ENCODE data around the gene UNC119B.
"Not testable (repeated sequence)": the region's sequence is repeated elsewhere in the genome, so short reads cannot be mapped to it uniquely, and the experiment has no call there.

The UNC119B gene

GRCh38 chr12:120711411-120711810 lies 1.2 kb downstream of the UNC119B start:
- H3K4me3 ChIP-seq (ENCODE audit: low read depth, low read length), result peak overlapping the region; percentile 92
- no peak for DNase-seq (ENCODE audit: low read depth)

GRCh38 chr12:120712610-120713009 lies 2.4 kb downstream of the UNC119B start:
- H3K4me3 ChIP-seq (ENCODE audit: low read depth, low read length), result no peak overlapping the region
- no peak for DNase-seq (ENCODE audit: low read depth)

- peak; percentile 35 for DNase-seq (ENCODE audit: low read depth)
- H3K4me3 ChIP-seq (ENCODE audit: low read depth, low read length), result no peak overlapping the region
Measured at GRCh38 chr12:120713861-120714482, 3.7 kb downstream of the UNC119B start.

- H3K4me3 ChIP-seq (ENCODE audit: low read depth, low read length), result no peak overlapping the region
- DNase-seq (ENCODE audit: low read depth), result no peak
Measured at GRCh38 chr12:120718055-120718454, 7.8 kb downstream of the UNC119B start.

DNA sequence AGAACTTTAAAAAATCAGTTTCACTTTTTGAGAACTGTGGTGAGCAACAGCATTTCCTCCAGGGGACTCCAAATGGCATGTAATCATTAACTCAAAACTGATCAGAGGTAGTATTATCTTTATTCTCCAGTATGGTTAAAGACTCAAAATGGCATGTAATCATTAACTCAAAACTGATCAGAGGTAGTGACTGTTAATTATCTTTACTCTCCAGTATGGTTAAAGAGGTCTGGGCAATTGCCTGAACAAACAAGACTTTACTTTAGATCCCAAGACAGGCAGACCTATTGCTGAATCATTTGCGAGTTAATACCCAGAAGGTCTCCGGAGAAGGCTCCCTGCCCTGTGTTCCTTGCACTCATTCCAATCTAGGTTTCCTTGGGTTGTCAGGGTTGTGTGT lies 8.8 kb downstream of the UNC119B start:
- no peak overlapping the region for H3K4me3 ChIP-seq (ENCODE audit: low read depth, low read length)
- DNase-seq (ENCODE audit: low read depth), result no peak

- no peak overlapping the region for H3K4me3 ChIP-seq (ENCODE audit: low read depth, low read length)
- DNase-seq (ENCODE audit: low read depth), result no peak
Measured at GRCh38 chr12:120719496-120720233, 9.4 kb downstream of the UNC119B start.

- no peak overlapping the region for H3K4me3 ChIP-seq (ENCODE audit: low read depth, low read length)
- DNase-seq (ENCODE audit: low read depth), result peak; percentile 30
Measured at GRCh38 chr12:120720234-120720986, 10.2 kb downstream of the UNC119B start.

DNA sequence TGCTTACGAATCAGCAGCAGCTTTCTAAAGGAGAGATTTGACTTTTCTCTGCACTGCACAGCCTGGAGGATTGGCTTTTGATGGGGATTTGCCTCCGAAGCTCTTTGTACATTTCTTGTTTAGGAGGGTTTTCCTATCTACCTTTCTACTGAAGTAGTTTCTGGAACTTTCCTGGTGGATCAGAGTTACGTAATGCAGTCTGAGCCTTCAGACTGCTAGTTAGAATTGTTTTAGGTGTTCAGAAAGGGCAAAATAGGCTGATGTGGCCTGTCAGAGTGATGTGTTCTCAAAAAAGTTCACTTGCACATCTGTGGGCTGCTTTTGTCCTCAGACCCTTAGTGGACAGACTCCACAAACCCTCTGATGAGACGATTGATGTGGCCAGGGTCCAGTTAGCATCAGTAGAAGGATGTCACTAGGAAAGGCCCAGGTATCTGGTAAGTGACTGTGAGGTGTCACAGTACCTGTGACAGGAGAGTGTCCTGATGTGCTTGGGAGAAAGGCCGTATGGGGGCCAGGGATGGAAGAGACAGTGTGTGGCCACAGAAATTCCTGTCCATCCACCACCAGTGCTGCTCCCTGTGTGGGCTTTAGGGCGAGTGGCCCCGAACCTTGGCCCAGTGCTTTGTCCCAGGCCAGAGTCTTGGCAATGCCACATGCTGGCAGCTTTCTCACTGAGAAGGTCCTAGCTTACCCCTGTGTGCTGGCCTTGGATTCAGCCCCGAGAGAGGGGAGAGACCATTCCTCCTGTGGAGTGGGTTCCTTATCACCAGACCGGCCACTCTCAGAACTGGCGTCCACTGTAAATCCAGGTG lies 10.9 kb downstream of the UNC119B start:
- no peak for DNase-seq (ENCODE audit: low read depth)
- no peak overlapping the region for H3K4me3 ChIP-seq (ENCODE audit: low read depth, low read length)

DNA sequence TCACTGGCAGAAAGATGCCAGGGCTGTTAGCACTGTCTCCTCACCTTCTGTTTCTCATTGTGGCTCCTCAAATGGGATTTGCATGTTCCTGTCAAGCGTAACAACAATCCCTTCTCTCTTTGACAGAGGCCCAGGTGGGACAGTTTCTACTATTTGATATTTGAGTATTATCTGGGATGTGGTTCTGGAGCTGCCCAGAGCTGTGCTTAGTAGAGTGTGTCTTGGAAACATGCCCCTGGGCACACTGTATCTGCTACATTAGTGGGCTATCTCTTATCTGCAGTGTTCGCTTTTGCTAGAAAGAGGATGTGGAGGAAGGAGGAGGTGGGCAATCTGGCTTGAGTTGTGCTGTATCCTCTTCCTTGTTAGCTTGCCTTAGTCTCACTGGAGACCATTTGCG lies 11.6 kb downstream of the UNC119B start:
- H3K4me3 ChIP-seq (ENCODE audit: low read depth, low read length), result no peak overlapping the region
- DNase-seq (ENCODE audit: low read depth), result no peak

DNA sequence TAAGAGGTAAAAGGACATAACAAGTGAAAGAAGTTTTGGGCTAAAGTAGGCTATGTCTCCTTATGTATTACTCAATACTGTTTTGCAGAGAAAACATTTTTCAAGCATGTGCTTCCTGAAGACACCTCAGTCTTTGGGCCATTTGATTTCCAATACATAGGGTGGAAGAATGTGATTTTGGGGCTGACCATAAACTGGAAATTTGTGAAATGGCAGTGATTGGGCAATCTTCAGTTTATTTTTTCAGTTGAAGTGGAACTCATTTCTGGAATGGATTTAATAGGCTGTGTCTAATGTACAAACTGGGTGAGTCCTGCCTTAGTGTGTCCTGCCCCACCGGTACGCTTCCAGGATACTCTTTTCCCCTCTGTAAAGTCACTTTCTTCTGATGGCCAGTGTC lies 12.5 kb downstream of the UNC119B start:
- DNase-seq (ENCODE audit: low read depth), result no peak
- H3K4me3 ChIP-seq (ENCODE audit: low read depth, low read length), result no peak overlapping the region

DNA sequence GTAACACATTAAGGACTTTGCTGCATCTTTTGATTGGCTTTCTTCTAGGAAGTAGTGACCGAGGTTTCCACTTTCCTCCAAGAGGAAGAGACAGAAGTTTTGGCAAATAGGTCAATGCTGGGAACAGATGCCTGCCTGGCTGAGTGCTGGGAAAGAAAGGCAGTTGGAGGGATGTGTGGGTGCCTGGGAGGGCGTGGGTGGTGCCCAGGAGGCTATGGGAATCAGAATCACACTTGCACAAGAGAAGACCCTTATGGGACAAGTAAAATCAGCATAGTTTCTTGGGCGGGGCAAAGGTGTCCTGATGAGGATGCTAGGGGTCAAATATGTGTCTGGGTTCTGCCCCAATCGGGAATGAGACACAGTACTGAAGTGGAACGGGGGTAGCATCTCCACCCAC lies 14.5 kb downstream of the UNC119B start:
- no peak overlapping the region for H3K4me3 ChIP-seq (ENCODE audit: low read depth, low read length)
- DNase-seq (ENCODE audit: low read depth), result no peak

DNA sequence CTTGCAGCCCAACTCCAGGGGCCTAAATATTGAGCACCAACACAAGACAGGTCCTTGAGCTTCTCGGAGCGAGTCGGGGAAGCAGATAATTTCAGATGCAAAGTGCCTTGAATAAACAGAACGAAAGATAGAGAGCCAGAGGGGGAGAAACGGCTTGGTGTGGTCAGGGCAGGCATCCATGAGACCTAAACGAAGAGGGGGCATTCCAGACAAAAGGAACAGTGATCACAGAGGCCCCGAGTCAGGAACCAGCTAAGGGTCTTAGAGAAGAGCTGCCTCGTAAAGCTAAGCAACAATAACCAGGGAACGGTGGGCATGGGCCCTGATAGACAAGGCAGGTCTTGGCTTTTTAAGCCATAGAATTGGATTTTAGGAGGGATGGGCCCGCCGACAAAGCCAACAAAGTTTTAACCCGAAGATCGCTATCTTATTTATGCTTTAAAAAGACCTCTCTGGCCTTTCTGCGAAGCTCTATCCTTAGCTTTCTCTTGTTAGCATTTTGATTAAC lies 14.9 kb downstream of the UNC119B start:
- peak overlapping the region; percentile 69 for H3K4me3 ChIP-seq (ENCODE audit: low read depth, low read length)
- no peak for DNase-seq (ENCODE audit: low read depth)

DNA sequence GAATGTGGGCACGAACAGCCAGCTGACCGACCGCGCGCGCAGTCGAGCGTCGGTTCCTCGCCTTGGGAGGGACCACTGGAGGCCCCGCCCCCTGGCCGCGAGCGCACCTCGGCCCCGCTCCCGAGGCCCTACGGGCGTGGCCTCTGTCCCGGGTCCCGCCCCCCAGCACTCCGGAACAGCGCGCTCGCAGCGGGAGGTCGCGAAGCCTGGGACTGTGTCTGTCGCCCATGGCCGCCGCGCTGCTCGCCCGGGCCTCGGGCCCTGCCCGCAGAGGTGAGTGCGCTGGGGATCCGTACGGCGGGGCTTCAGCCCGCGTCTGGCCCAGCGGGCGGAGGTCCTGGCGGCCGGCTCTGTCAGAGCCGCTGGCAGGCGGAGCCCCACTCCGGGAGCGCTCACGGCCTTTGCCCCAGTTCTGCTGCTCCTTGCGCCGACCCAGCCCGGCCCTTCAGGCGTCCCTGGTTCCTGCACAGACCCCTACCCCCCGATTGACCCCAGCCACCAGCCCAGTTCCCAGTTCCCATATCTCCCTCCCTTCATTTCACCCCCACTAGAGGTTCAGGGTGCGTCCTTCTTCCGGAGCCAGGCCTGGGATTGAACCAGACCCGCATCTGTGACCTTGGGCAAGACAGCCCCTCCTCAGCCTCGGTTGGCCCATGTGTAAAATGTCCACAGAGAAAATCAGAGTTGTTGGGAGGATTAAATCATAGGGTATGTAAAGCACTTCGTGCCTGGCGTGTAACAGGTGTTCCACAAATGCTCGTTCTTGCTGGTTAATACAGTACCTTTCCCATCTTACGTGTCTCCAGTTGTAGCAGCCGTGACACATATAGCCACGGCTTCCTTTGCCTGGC lies 15.6 kb downstream of the UNC119B start, which contains the start of gene ACADS:
ACADS (plus strand) TSS at position 168 of the 851 bp plus-strand sequence; CDS start at position 228, 60 bp downstream.
- DNase-seq (ENCODE audit: low read depth), result peak; percentile 30
- peak within 1 kb of the TSS; percentile 69 for H3K4me3 ChIP-seq (ENCODE audit: low read depth, low read length)

DNA sequence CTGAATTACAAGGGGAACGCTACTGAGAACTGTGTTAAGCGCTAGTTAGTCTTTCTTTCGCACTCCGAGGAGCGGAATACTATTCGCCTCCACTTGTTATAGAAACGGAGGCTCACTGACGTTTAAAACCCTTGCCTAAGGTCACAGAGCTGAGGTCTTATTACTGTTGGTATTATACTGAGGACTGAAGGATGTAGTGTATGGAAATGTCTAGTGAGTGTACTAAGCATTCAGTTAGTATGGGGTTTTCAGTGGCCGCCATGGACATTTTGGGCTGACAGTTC lies 16.2 kb downstream of the UNC119B start:
- DNase-seq (ENCODE audit: low read depth), result no peak
- H3K4me3 ChIP-seq (ENCODE audit: low read depth, low read length), result no peak overlapping the region

- no peak overlapping the region for H3K4me3 ChIP-seq (ENCODE audit: low read depth, low read length)
- DNase-seq (ENCODE audit: low read depth), result no peak
Measured at GRCh38 chr12:120726961-120727360, 16.7 kb downstream of the UNC119B start.

DNA sequence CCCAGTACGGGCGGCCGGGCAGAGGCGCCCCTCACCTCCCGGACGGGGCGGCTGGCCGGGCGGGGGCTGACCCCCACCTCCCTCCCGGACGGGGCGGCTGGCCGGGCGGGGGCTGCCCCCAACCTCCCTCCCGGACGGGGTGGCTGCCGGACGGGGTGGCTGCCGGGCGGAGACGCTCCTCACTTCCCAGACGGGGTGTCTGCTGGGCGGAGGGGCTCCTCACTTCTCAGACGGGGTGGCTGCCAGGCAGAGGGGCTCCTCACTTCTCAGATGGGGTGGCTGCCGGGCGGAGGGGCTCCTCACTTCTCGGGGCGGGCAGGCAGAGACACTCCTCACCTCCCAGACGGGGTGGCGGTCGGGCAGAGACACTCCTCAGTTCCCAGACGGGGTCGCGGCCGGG lies 21.9 kb downstream of the UNC119B start:
- H3K4me3 ChIP-seq (ENCODE audit: low read depth, low read length); DNase-seq (ENCODE audit: low read depth): not testable (repeated sequence)

DNA sequence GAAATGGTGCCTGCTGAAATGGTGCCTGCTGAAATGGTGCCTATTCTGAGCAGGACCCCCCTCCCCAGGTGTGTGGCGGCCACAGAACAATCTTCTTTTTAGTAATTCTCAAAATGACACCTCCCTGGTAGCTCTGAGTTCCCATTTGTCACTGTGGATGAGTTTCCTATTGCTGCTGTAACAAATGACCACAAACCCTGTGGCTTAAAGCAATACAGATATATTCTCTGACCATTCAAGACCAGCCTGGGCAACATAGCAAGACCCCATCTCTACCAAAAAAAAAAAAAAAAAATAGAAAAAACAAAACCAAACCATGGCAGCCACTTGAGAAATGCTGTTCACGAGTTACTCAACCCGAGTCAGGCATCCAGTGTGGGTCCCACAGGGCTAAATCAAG lies 23.3 kb downstream of the UNC119B start:
- DNase-seq (ENCODE audit: low read depth), result no peak

GRCh38 chr12:120734210-120734609 lies 24.0 kb downstream of the UNC119B start:
- no peak for DNase-seq (ENCODE audit: low read depth)
- H3K4me3 ChIP-seq (ENCODE audit: low read depth, low read length), result no peak overlapping the region

More for the DNA sequence above, 23.3 kb downstream of the UNC119B start:
- no peak overlapping the region for H3K4me3 ChIP-seq (ENCODE audit: low read depth, low read length)

DNA sequence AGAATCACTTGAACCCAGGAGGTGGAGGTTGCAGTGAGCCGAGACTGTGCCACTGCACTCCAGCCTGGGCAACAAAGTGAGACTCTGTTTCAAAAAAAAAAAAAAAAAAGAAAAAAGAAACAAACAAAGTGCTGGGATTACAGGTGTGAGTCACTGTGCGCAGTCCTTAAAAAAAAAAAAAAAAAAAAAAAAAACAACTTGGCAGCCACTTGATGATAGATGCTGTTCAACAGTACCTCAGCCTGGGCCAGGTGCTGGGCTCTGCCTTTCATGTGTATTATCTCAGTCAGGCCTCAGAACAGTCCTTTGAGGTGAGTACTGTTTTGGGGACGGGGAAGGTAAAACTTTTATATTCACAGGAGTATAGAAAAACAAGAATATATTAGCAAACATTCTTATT lies 24.9 kb downstream of the UNC119B start:
- no peak overlapping the region for H3K4me3 ChIP-seq (ENCODE audit: low read depth, low read length)
- no peak for DNase-seq (ENCODE audit: low read depth)
